OCI-LY1 (cell line): ENCODE results near the gene PPP5C.

Source experiments
- CTCF ChIP-seq: fragments of 200-600 bp; sonication (generic), shearing (Covaris generic); IDR thresholded peaks from 2 replicates; pipeline ENCODE4 v1.5.1; 2017; ENCODE audit warnings: mild to moderate bottlenecking, antibody characterized with exemption, low read length, moderate library complexity, mixed read lengths
- EZH2 ChIP-seq: fragments of 200-600 bp; sonication (generic), shearing (Covaris generic); IDR thresholded peaks from 2 replicates; pipeline ENCODE4 v1.8.0; 2017; ENCODE audit warnings: borderline replicate concordance, mixed run types, mild to moderate bottlenecking, antibody characterized with exemption, low read length, moderate library complexity, mixed read lengths

- TF ChIP-seq CTCF: no peak
- no peak for TF ChIP-seq EZH2
These were observed 57.3 kb downstream of the PPP5C start for GRCh38 chr19:46404055-46404752.
